Mesenteric fat pad (tissue), 1 donor: ENCODE measurements around the gene DCUN1D1. TPM values are rescaled to one million over a fixed set of nuclear protein-coding genes. Genes with fewer than 3 reads are reported as not detected.

ENCODE experiments used
- DNase-seq: peaks from one replicate; pipeline ENCODE4 v3.0.0-alpha.2; 2020; ENCODE audit warnings: low spot score
- total RNA-seq: library from RNA; stranded (reverse); fragmentation: NEBNext Ultra II Directional; extraction: Animal tissue kit (Norgen Biotek cat#: 25700); gene quantifications from one replicate; pipeline ENCODE4 v1.2.1, GENCODE V29; 2021
- donor health status: DM: yes; HTN: yes; CAD: no.

Gene DCUN1D1
- total RNA-seq, 1 donor from 2014 or later: 49.0 TPM

- DNase-seq: no peak
Measured at GRCh38 chr3:182895513-182896112, 84.7 kb downstream of the DCUN1D1 start.

GRCh38 chr3:182892226-182892625, 88.1 kb downstream of the DCUN1D1 start:
- DNase-seq: no peak

- no peak for DNase-seq
Measured at GRCh38 chr3:182891364-182891763, 89.0 kb downstream of the DCUN1D1 start.

- no peak for DNase-seq
Measured at GRCh38 chr3:182889948-182890629, 90.2 kb downstream of the DCUN1D1 start.

Other genes with a start within 250 kb of the DCUN1D1 start
- 82.5 TPM for gene ATP11B, start 187.0 kb downstream of the DCUN1D1 start, total RNA-seq
- 55.2 TPM for gene MCCC1, start 119.0 kb upstream of the DCUN1D1 start, total RNA-seq
- not detected for gene LAMP3, start 182.2 kb upstream of the DCUN1D1 start, total RNA-seq